Stimulated activated CD4-positive, alpha-beta T cell treated with anti-CD3 and anti-CD28 coated beads, Interleukin-12 subunit alpha, Interleukin-12 subunit beta, amount 100 ng/mL, for 4 hours (primary cell): ENCODE results near the gene PEX10.
"Not testable (repeated sequence)": the region's sequence is repeated elsewhere in the genome, so short reads cannot be mapped to it uniquely, and the experiment has no call there.

Experiments used
- DNase-seq: peaks from one replicate; pipeline ENCODE4 v3.0.0-alpha.2; 2020

PEX10 gene

DNA sequence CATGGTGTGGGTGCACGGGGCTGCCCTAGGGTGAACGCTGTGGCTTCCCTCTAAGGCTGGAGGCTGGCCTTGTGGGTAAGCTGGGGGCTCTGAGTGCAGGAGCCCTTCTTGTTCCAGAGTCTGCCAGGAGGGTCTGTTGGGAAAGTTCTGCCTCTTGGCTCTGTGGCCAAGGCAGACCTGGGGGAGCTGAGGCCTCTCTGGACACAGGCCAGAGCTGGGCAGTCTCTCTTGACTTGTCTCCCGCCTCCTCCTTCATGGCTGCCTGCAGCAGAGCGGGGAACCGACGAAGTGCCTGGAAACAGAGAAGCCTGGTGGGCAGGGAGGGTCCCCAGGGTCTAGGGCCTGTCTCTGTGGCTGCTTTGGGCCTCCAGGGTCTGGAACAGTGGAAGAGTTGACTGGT, 30.3 kb upstream of the PEX10 start:
- DNase-seq: no peak

DNA sequence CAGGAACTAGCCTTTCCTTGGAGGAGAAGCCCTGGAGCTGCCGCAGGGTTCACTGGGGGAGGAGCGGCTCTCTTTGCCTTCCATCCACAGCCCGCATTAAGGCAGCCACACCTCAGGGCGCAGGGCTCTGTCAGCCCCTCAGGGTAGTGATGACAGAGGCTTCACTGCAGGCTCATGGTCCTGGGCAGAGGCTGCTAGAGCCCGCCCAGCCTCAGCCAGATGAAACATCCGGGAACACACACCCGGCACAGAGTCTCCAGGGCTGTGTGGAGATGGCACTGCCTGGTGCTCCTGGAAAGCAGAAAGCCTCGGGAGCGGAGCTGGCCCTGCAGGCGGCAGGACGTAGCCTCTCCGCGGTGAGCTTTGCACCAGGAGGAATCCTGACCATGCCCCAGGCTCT, 29.4 kb upstream of the PEX10 start:
- DNase-seq: no peak

DNA sequence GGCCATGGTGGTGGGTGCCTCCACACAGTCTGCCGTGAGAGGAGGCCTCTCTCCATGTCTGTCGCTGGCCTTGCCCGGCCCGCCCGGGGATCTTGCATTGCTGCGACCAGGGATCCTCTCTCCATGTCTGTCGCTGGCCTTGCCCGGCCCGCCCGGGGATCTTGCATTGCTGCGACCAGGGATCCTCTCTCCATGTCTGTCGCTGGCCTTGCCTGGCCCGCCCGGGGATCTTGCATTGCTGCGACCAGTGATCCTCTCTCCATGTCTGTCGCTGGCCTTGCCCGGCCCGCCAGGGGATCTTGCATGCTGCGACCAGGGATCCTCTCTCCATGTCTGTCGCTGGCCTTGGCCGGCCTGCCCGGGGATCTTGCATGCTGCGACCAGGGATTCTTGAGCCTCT, 28.0 kb upstream of the PEX10 start:
- DNase-seq: not testable (repeated sequence)

DNA sequence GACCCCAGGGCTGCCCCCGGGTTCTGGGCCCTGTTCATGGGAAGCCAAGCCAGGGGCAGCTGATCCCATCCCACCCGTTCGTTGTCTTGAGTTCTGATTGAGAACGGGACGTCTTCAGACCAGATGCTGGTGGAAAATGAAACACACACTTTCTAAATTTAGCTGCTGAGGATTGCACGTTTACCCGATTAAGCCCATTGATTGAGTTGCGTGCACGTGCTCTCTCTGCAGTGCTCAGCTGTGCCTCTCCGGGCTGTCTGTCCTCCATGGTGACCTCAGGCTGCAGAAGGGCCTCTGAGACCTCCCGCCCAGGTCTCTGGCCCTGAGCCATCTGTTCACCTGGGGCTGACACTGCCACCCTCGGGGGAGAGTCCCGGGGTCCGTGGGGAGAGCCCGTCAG, 27.0 kb upstream of the PEX10 start:
- no peak for DNase-seq

DNA sequence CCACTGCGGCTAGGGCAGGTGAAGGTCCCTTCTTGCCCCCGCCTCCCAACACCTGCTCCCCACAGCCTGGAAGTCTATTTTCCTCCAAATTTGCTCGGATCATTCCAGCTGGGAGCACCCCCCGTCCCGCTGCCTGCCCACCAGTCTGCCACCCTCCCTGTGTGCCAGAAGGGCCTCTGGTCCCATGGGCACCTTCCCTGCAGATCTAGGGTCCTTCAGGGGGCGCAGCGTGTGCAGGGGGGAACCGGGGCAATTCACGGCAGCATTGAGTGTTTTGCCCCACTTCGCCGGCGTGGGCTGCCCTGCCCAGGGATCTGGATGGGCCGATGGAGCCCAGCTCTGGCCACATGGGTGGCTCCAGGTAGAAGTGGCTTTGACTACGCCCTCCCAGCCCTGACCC, 26.3 kb upstream of the PEX10 start:
- DNase-seq: no peak

DNA sequence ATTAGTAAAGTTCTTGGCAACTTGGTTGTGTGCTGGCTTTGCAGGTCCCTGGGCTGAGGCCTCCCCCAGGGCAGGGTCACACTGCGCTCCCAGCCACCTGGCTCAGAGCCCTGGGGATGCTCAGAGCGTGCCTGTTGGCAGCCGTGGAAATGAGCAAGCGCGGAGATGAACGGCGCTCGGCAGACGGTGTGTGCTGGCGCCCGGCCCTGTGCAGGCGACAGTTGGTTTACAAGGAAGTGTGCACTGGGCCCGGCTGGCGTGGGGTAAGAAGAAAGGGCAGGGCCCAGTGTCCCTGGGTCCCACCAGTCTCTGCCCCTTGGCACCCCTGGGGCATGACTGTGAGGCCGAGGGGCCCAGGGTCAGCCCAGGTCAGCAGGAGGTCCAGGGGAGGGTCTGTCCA, 25.7 kb upstream of the PEX10 start:
- no peak for DNase-seq

DNA sequence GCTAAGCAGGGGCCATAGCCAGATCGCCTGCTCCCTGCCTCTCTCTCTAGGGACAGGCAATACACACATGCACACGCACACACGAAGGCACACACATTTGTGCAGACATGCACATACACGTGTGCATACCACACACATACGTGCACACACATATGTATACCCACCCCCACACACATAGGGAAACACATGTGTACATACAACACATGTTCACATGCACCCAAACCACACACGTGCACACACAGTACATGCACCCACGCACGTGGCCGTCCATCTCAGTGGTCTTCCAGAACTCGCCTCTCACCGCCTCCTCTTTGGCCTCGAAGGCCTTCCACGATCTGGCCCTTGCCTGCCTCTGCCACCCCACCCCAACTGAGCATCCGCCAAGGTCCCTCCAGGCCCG, 25.3 kb upstream of the PEX10 start:
- no peak for DNase-seq

DNA sequence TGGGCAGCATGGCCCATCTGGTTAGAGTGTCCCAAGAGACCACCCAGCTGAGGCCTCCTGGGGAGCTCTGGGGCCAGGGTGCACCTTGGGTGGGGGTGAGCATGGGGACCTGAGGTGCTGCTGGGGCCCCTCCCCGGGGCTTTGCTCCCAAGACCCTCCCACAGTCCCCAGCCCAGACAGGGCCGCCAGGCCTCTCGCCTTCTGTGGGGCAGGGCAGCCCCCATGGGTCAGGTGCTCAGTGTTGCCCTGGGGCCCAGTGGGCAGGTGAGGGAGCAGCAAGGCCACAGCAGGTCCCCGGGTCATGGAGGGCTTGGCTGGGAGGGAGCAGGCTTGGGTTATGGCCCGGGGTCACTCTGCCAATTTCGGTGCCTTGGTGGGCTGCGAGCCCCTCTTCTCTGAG, 24.5 kb upstream of the PEX10 start:
- DNase-seq: no peak

DNA sequence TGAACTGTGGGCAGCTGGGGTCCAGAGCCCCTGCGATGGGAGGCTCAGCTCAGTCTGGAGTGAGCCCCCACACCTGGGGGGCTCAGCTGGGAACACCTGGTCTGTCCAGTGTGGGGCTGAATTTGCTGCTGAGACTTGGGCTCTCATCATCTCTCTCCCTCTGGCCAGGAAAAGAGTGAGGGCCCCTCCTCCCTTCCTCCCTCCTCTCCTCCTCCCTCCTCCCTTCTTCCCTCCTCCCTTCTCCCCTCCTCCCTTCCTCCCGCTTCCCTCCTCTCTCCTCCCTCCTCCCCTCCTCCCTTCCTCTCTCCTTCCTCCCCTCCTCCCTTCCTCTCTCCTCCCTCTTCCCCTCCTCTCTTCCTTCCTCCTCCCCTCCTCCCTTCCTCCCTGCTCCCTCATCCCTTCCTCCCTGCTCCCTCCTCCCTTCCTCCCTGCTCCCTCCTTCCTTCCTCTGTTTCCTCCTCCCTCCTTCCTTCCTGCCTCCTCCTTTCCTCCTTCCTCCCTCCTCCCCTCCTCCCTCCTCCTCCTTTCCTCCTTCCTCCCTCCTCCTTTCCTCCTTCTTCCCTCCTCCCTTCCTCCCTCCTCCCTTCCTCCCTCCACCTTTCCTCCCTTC, 23.5 kb upstream of the PEX10 start:
- no peak for DNase-seq

DNA sequence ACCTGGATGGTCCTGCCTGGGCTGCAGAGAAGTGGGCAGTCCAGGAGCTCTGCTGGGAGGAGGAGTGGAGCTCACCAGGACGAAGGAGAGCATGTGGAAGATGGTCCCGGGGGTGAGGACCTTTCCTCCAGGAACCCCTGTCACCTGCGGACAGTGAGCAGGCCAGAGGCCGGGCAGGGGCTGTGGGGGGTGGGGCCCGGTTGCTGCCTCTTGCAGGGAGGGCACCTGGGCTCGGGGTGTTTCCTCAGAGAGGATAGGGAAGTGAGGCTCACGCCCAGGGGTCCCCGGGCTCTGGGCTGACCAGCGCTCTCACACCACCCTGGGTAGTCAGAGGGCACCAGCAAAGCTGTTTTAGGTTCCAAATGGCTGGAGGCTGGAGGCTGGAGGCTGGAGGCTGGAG, 22.7 kb upstream of the PEX10 start:
- no peak for DNase-seq

DNA sequence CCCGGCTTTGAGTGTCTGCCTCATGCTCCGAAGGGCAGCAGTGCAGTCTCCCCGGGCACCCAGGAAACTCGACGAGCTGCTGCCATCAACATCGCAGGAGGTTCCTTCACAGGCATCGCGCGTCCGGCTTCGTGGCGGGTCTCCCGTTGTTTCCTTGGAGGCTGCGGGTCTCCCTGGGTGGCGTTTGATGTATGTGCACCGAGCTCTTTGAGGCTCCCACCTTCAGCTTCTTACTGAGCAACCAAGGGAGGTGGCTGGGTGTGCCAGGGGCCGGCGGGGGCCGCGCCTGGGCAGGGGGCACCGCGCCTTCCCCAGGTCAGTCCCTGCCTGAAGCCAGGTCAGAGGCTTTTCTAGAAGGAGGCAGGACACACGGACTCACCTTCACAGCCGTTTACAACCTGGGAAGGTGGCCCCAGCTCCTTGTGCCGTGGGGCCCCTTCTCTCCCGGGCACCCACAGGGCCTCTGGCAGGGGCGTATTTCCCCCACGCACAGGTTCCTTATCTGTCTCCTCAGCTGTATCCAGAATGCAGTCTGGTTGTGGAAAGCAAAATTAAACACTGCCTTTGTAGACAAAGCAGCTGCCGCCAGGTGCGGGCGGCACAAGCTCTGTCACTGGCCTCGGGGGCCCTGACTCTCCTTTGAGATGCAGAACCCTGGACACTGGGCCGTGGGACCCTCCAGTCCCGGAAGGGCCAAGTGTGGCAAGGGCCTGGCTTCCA, 21.7 kb upstream of the PEX10 start:
- no peak for DNase-seq

DNA sequence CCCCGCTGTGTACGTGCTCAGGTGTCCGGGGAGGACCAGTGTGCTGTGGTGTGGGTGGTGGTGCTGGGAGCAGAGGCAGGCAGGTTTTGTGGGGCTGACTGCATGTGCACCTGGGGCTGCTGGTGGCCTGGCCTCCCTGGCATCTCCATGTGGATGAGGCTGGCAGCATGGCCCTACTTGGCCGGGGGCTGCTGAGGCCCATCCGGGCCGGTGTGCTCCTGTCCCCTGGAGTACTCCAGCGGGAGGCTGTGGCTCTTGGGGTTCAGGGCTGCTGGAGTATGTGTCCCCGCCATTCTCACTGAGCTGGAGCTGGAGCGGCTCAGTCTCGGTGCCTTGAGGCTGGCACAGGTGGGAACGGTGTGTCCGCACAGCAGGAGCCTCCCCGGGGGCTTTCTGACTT, 20.8 kb upstream of the PEX10 start:
- DNase-seq: no peak

DNA sequence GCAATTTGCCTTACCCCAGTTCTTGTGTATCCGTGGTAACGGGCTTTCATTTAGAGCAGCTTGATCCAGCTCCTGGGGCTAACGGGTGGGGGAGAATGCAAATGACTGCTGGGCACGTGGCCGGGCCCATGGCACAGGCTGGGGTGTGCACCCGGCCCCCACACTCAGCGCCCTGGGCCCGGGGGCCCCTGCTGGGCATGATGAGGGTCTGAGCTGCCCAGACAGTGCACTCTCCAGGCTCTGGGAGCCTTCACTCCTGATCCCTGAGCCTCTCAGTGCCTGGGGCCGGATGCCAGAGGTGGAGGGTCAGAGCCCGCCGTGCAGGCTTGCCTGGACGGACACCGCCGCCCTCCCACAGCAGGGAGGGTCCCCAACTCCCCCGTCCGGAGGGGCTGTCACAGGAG, 20.1 kb upstream of the PEX10 start:
- no peak for DNase-seq

DNA sequence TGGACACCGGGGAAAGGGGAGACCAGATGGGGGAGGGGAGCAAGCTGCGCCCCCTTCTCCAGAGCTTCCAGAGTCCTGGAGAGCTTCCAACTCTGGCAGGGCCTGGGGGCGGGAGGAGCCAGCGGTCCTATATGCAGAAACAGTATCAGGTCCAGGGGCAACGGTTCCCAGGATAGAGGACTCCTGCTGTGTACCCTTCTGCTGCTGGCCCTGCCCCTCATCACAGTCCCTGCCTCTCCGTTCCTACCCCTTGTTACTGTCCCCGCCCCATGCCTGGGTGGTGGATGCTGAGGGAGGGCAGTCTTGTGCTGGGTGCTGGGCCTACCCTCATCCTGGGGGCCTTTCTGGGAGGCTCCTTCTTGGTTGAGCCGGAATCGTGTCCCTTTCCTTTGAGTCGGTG, 19.2 kb upstream of the PEX10 start:
- DNase-seq: no peak

DNA sequence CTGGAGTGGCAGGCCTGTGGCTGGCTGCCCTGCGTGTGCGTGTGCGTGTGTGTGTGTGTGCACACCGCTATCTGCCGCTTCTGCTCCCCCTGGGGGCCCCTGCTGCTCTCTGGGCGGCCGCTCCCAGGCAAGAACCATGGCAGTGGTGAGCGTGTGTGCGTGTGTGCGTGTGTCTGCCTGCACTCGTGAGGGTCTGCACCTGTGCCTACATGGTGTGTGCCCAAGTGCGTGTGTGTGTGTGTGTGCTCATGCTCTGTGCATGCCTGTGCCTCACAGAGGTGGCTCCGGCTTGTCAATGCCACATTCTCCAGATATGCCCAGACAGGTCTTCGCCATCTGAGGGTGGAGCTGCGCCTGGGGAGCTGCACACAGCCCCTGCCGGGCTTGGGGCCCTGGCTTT, 18.7 kb upstream of the PEX10 start:
- no peak for DNase-seq

DNA sequence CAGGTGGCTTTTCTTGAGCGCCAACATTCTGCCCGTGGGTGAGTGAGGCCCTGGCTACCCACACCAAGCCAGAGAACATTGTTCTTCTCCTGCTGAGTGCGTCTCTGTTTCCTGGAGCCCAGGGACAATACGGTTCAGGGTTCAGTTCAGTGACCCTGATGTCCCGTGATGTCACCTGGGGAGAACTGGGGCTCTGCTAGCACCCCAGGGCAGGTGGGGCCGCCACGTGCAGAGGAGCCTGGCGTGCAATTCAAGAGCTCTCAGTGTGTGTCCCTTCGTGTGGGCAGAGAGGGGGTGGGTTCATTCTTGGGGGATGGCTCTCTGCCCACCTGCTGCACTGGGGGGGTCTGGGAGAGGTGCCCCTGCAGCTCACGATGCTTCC, 18.2 kb upstream of the PEX10 start:
- no peak for DNase-seq

DNA sequence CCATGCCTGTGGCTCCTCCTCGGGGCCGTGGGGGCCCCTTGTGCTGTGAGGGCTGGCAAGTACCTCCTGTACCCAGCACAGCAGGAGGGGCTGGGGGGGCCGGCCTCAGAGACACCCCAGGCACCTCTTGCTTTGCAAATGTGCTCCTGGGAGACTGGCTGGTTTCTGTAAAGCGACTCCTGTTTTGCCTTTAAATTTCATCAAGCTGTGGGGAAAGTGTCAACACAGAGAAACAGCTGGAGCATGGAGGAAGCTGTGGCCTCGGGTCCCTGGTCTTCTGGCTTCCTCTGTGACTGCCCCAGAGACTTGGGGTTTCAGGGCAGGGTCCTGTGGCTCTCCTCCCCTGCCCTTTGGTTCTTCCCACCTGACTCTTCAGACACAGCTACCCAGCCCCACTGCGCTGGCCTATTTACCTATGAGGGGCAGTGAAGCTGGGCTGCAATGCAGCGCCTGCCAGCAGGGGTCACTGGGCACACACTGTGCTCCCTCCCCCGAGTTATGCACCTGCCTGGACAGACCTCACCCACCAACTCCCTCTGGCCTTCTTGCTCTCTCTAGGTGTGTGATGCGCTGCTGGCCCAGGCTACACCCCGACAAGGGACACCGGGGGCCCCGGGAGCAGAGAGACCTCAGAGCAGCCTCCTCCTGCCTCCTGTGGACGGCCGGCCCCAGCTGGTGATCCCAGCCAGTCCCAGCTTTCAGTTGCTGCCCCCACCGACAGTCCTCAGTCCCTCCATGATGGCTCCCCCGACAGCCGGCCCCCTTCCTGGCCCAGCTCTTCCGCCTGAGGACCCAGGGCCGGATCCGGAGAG, 17.6 kb upstream of the PEX10 start:
- no peak for DNase-seq

DNA sequence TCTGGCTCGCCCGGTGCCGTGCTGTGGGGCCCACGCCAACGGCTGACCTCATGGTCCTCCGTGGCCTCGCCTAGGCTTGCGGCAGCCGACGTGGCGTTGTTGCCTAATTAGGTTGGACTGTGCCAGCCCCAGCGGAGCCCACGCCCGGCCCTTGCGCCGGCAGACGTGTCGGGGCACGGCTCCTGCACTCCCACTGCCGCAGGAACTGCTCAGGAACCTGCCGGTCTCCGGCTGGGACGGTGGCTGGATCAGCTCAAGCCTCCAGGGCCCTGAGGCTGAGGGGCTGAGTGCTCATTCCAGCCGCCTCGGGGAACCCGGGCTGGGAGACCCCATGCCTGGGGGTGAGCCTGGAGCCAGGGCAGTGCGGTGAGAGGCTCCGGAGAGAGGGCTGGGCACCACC, 16.1 kb upstream of the PEX10 start:
- DNase-seq: no peak

DNA sequence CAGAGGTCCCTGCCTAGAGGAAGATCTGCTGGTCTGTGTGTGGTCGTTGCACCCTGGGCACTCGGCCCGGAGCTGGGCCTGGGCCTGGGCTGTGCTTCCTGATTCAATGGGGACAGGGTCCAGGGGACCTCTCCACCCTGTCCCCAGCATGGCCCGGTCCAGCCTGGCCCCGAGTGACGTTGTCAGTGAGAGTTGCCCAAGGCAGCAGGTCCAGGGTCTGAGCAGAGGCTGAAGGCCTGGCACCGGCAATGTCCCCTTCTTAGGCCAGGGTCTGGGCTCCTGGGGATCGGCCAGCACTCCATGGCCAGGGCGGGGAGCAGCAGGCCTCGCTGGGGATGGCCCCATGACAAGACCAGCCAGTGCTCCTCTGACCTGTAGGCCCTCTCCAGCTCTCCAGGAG, 15.6 kb upstream of the PEX10 start:
- no peak for DNase-seq

DNA sequence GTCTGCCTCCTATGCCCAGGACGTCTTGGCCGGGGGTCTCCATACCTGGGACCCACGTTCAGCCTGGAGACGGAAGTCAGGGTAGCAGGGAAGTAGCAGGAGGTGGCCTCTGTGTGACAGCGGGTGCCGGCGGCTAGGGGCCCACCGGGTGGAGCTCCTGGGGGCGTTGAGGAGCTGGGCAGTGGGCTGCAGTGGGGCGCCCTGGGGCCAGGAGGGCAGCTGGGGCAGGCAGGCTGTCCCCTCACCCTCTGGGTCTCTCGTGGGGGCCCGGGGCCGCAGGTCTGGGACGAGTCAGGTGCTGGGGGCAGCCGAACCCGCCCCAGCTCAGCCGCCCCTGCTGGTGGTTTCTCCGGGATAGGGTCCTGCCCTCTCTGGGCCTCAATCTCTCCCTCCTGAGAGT, 14.7 kb upstream of the PEX10 start:
- no peak for DNase-seq

DNA sequence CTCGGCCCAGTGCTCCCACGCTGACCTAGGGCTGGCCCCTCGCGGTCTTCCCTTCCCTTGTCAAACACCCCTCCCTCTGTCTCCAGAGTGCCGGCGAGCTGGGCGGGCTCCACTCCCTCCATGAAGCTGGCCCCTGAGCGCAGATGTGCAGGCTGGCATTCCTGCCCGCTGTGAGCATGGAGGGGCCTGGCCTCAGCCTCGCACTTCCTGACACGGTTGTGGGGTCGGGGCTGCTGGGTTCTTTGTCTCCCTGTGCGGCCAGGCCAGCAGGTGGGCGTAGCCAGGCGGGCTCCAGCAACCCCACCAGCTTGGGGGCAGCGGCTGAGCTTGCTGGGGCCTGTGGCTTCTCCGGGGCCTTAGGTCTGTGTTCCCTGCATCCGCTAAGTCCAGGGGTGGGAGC, 14.2 kb upstream of the PEX10 start:
- DNase-seq: no peak

DNA sequence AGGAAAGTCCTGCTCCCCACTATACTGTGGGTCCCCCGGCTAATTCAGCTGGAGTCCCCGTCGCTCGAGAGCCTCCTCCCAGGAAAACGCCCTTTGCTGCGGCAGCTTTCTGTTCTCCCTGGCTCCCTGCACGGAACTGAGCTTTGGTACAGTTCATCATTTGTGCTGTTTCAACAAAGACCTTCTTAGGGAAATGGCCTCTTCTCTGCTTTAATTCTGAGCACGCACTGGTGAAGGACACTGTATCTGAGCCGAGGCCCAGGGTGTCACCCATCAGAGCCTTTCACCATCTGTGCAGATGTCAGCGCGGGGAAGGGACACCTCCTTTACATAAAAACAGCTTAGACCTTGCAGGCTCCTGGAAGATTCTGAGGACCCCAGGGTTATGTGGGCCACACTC, 13.5 kb upstream of the PEX10 start:
- DNase-seq: no peak

DNA sequence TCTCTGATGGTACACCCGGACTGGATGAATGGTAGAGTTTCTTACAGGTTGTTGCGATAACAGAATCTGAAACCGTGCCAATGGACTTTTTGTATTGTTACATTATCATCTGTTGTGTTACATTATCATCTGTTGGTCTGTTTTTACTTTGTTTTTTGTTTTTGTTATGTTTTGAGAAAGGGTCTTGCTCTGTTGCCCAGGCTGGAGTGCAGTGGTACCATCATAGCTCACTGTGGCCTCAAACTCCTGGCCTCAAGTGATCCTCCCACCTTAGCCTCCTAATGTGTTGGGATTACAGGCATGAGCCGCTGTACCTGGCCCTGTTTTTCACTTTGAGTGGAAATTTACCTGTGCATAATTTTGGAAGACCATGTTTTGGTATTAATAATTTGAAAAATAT, 10.2 kb upstream of the PEX10 start:
- DNase-seq: no peak

DNA sequence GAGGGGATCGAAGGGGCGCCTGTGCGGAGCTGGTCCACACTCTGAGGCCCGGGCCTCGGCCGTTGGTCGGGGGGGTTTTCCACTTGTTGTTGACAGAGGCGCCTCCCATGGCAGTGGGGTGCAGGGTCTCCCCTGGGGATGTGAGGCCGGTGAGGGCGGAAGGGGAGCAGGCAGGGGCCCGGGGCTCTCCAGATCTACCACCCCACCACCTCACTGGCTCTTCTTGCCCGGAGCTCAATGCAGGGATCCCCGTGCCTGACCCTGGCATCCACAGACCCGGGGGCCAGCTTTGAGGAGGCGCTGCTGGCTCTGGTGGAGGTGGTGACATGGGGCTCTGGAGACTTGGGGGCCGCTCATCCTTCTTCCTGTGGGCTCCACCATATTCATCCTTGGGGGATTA, 7.1 kb upstream of the PEX10 start:
- DNase-seq: no peak
